HG02759 (cell line): ENCODE data around the gene SVOP.

ENCODE experiments used
- ATAC-seq: cut with Tn5 transposase; IDR thresholded peaks from one replicate; pipeline ENCODE4 v1.9.1; 2021; ENCODE audit warnings: mild to moderate bottlenecking, moderate library complexity; ENCODE audit not compliant: unreplicated experiment

The SVOP gene

DNA sequence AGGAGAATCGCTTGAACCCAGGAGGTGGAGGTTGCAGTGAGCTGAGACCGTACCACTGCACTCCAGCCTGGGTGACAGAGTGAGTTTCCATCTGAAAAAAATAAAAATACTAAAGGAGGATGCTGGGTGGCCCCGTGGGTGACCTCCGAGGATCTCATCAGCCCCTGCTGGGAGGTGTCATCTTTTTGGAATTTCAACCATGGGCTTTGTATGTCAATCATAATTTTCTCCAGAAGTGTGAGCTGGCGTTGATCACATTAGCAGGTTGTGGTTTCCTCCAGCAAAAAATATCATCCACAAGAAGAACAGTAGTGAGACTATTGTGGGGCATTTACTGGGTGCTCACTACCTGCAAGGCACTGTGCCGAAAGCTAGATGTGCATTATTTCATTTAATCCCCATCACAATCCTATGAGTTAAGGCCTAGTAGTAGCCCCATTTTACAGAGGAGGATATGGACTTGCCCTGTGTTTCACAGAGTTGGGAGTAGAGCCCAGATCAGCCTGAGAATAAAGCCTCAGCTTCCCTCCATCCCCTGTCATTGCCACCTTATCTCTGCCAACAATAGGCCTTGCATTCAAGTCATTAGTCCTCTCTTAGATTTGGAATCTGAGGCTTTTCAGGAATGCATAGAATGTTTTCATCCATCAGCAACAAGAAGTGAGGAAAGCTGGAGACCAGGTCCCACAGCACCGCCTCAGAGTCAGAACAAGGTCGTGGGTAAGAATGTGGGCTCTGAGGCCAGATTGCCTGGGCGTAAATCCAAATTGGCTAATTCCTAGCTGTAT is 39.8 kb downstream of the SVOP start:
- ATAC-seq: no peak

DNA sequence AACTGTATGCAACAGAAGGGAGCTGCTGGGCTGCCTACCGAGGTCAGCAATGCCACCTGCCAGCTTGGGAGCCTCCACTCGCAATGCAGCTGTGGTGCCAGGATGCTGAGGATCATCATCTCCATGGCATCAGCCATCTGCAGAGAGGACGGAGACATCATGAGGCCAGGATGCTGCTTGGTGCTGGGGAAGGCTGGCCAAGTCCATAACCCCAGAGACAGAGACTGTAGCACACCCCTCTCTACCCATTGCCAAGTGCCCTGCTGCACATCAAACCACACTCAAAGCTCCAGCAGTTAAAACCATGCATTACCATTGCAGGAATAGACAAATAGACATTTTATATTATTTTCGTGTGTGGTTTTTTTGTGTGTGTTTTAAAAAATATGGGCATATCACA is 43.5 kb downstream of the SVOP start:
- no peak for ATAC-seq

DNA sequence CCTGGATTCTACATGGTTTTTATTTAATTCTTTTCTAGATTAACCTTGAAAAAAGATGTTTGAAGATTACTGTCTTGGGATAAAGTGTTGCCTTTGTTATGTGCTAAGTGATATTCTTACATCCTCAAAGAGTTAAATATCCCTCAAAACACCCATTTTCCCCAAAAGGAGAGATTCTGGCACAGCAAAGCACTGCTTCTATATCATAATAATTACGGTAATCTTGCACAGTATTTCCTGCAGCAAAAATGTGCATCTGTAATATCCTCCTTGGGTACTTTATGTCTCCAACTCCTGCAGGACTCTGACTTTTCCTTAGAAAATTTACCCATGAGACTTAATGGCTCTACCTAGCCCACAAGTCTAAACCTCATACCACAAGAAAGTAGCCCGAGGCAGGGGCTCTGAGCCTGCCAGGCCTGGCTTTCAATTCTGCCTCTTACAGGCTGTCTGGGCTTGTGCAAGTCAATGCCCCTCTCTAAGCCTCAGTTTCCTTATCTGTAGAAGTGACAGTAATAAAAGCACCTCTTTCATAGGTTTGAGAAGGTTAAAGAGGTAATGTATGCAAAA is 45.8 kb downstream of the SVOP start:
- no peak for ATAC-seq

DNA sequence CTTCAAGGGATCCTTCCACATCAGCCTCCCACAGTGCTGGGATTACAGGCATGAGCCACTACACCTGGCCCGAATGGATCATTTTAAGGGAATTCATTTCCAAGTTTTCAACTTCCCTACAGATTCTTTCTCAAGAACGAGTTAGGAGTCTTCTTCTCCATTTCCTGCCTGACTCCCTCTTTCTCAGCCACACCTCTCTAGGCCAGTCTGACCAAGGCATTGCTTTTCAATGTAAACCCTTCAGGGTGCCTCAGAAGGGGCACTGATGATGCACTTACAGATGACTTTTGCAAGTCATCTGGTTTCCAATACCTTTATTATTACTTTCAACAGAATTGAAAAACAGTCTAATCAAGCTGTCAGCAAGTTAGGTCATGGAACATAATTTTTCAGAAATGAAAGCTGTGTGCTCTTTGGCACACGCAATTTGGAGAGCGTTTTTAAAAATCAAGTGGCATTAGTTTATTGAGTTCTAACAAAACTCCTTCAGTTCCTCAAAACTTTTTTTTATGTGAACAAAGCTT is 47.2 kb downstream of the SVOP start:
- no peak for ATAC-seq

DNA sequence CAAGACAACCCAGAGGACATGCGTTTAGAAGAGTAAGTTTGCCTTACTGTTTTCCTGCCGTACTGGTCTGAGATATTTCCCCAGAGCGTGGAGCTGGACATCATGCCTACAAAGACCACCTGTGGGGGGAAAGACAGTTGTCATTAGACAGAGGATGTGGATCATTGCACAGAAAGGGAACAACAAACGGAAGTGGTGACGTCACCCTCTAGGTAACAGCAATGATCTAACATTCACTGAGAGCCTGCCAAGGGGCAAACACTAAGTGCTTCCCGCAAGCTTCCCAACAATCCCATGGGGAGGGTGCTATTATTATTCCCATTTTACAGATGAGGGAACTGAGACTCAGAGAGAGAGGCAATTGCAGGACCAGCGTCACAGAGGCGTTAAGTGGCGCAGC is 48.5 kb downstream of the SVOP start:
- no peak for ATAC-seq

DNA sequence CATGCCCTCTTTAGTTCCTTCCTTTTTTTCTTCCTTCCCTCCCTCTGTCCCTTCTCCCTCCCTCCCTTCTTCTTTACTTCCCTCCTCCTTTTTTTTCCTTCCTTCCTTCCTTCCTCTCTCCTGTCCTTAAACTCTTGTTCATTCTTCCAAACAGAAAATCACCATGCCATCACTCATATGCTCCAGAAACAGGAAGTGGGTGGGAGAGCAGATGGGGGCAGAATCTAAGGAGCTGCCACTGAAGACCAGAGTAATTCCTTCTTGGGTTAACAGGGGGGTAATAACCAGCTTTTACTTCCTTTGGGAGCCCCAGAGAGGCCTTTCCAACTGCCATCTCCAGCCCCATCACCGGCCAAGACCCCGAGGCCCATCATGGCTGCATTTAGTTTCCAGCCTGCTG is 51.2 kb downstream of the SVOP start:
- ATAC-seq: no peak

DNA sequence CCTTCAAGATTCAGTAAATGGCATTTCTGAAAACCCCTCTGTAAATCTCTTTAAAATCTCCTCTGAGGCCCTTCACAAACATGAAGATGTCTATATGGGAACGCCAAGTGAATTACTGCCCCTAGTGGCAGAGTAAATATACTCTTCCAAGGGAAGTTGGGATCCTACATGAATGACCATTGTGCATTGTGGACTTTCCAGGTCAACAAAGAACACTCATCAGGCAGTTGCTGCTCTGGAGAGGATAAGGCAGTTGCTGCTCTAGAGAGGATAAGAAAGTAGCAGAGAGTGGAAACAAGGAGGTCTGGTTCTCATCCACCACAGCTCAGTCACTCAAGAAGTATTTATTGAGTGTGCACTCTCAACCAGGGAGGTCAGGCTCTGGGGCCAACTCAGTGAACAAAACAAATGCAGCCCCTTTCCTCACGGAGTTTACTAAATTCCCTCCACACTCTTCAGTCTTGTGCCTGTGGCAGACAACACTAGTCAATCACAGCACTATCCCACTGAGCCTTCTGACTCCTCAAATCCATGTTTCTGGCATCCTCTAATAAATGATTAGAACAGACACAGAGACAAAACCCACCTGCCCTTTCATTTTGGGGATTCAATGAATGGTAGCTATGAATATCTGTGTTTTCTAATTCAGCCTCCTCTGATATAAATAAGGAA is 52.9 kb downstream of the SVOP start:
- ATAC-seq: no peak

DNA sequence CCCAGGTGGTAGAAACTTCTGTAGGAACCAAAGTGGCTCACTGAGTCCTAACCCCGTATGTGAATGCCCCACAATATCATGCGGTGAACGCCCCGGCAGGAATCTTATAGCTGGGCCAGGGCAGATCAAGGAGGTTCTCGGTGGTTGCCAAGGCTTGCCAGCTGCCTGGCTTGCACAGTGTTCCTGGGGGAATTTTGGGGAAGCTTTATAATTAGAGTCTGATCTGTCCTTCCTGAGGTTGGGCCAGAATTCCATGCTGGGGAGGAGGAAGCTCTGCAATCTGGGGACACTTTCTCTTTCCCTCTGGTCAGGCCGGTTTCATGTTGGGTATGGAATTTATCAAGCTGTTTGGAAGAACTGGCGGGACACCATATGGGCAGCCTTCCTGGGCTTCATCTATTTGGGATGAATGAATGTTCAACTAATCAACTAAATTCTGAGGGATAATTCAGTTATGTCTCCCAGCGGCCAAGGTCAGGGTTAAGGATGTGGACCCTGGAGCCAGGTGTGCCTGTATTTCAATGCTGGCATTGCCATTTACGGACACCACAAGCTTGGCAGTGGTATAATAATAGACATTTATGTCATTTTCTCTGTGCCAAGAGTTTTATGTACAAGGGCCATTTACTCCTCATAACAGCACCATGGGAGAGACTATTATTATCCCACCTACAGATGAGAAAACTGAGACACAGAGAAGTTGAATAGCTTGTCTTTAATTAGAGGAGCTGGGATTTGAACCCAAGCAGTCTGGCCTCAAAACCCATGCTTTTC is 54.3 kb downstream of the SVOP start:
- ATAC-seq: no peak

DNA sequence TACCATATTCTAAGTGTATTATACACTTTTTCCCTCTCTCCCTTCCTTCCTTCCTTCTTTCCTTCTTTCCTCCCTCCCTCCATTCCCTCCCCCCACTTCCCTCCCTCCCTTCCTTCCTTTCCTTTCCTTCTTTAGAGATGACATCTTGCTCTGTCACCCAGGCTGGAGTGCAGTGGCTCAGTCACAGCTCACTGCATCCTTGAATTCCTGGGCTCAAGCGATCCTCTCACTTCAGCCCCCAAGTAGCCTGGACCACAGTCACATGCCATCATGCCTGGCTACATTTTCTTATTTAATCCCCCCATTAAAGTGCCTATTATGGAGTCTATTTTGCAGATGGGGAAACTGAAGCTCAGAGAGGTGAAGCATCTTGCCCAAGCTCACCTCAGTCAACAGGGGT is 55.0 kb downstream of the SVOP start:
- ATAC-seq: no peak

DNA sequence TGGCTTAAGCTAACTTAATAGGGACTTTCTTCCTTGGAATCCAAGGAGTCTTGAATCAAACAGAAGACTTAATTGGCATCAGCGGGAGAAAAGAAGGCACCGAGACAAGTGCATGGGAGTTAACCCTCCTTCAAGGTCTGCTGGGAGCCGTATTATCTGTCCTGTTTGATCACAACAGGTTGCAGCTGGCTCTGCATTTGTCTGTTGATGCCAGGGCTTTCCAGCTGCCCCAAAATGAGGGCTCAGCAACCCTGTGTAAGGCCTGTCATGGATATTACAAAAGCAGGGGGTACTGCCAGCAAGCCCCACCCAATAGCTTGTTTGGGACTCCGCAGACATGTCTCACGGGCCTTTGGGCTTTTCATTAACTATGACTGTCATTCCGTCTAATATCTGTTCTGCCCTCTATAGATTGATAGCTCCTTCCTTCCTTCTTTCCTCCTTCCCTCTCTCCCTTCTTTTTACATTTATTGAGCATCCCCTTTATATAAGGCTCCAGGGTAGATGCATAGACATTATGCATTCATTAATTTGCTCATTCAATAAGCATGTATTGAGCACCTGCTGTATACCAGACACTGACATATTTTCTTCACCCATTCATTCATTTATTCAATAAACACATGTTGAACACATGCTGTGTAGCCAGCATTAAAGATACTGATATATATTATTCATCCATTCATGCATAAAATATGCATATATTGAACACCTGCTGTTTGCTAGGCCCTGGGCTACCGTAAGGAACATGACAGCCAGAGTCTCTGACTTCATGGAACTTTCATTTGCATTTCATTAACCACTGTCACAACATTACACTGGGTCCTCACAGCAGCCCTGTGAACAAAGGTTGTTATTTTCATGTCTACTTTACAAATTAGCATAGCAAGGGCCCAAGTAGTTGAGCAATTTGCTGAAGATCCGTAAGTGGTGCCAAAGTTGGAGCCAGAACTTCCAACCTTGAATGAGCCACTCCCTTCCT is 56.2 kb downstream of the SVOP start:
- no peak for ATAC-seq

DNA sequence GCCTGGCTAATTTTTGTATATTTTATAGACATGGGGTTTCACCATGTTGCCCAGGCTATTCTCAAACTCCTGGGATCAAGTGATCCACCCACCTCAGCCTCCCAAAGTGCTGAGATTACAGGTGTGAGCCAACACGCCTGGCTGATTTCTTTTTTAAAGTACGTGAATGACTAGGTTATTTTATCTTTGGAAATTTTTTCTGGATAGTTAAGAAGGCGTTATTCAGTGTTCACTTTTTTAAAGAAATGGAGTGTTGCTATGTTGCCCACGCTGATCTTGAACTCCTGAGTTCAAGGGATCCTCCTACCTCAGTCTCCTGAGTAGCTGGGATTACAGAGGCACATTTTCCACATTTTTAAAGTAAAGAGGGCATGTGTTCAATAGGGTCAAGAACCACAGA is 58.6 kb downstream of the SVOP start:
- ATAC-seq: no peak

DNA sequence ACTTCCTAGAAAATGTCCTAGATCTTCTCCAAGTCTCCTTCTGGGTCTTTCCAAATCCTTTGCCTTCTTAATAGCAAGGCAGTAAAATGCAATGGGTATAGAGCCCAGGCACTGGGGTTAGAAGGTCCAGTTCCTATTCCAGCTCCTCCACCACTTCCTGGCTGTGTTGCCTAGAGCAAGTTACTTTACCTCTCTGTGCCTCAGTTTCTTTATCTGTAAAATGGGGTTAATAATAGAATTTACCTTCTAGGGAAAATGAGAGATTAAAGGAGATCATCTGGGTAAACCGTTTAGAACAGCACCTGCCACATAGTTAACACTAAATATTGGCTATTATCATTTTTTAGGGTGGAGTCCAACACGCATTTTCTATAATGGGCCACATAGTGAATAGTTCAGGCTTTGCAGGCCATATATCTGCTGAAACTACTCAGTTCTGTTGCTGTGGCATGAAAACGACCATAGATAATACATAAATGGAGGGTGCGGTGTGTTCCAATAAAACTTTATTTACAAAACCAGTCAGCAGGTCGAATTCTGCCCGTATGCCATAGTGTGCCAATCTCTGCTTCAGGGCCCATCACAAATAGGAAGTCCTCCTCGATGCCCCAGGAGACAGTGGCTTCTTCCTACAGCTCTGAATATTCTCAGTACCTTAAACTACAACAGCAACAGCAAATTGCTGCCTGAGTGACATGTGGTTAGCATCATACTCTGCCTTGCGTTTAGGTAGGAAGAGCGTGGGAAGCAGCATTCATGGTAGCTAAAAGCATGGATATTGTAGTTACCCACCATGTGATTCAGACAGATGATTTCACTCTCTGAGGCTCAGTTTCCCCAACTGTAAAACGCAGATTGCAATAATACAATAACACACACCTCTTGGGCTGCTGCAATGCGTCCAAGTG is 60.9 kb downstream of the SVOP start:
- no peak for ATAC-seq

DNA sequence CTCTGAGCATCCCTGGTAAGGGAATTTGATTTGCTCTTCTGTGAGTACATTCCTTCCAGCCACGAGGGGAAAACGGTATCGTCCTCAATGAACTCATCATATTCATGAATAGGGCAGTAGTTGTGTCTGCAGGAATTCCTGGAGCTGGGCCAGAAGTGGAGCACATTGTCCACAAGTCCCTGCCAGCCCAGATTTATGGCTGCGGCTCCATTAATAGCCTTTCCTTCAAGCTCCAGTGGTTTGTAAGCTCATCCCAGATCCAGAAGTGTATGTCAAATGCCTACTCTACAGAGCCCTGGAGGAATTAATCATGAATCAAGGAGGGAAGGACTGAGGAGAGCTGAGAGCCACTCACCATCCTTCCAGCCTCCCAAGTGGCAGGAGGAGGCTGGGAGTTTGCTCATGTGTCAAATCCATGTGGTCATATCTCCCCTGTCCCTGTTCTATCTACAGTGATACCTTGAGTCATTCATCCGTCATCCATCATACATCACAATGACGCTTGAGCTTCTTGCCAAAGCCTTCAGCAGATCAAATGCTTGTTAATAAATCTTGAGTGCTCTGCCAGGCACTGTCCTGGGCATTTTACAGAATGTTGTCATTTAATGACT is 65.5 kb downstream of the SVOP start:
- ATAC-seq: no peak

DNA sequence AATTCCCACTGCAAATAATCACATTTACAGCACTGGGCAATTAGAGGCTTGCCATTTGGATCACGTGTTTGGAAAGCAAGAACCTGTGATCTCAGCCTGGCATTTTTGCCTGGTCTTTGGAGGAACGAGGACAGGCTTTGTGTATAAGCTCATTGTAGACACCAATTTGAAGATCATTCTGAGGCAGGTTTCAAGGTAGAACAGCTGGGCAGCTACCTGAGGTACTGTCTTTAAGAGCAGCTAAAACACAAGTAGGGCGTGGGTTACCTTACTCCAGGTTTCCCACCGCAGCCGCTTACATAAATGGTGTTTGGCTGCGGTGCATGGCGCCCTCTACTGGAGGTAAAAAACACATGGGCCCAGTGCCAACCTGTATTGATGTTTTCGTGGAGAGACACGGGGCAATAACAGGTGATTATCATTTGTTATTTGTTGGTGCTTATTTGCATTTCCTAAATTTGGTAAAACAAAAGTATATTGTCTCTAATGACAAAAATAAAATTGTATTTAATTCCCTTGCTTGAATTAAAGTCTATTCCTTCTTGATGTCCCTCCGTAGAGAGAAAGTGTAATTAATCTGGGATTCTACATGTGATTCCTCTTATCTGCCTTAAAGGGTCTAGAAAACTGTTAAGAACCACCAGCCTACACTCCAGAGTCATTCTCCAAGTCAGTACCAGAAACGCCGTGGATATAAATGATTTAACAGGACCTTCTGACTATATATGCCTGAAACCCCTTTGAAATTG is 69.7 kb downstream of the SVOP start:
- ATAC-seq: no peak

DNA sequence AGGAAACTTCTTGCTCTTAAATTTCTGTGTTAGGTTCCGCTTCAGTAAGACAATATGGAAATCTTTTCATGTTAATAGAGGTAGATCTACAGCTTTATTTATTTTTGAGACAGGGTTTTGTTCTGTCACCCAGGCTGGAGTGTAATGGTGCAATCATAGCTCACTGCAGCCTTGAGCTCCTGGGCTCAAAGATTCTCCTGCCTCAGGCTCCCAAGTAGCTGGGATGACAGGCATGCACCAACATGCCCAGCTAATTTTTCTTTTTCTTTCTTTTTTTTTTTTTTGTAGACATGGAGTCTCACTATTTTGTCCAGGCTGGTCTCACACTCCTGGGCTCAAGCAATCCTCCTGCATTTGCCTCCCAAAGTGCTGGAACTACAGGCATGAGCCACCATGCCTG is 70.9 kb downstream of the SVOP start:
- ATAC-seq: no peak

DNA sequence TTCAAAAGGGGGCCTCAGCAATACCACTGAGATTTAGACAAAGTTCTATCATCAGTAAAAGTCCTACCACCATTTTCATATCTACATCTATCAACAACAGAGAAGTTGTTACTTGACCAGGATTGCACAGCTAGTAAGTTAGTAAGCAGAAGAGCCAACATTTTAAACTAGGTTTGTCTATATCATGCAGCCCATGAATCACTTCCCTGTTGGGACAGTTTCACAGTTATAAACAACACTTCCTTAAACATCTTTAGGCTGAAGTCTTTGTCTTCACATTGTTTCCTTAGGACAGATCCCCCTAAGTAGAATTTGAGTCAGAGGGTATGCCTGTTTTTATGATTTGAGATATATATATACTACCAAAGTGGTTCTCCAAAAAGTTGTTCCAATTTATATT is 72.5 kb downstream of the SVOP start:
- ATAC-seq: no peak

DNA sequence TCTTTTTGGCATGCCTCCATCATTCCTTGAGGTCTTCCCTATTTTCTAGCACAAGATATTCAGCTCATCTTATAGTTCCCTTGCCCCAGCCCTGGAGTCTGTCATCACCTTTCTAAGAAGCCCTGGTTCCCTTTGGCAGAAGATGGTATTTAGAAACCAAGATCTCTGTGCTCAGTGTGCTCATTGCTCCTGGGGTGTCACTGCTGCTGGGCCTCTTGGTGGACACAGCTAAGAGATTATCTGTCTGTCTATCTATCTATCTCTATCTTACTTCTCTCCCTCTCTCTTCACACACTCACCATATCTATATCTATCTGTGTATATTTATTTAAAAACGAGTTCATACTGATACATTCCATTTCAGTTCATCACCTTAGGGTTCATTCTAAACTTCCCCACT is 73.8 kb downstream of the SVOP start:
- ATAC-seq: no peak

DNA sequence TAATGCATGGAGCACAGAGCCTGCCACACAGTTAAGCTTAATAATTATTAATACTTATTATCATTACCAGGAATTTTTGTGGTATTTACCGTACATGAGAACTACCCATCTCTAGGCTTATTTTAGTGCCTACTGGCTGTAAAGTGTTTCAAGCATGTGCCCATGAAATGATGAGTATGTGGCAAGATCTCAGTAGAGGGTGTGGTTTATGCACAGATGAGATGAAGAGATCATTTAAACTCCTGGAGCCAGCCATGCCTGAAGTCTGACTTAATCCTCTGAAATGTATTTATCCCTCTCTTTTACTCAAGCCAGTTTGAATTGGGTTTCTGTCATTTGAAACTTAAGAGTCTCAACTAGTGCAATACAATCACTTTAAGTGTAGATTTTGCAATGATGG is 80.7 kb downstream of the SVOP start:
- no peak for ATAC-seq
